HepG2 (cell line): ENCODE measurements around the gene CIITA. TPM values are rescaled to one million over a fixed set of nuclear protein-coding genes. Genes with fewer than 3 reads are reported as not detected.
A peak's percentile ranks its signal among the peaks of the same experiment; 100 is the strongest.

Source experiments
- CEBPZ ChIP-seq: IDR thresholded peaks from 2 replicates; pipeline ENCODE4 v1.6.1; 2012; ENCODE audit warnings: low read length, improper control_type of control experiment
- MAF1 ChIP-seq: sonication (generic); formaldehyde crosslinking; IDR thresholded peaks from 2 replicates; pipeline ENCODE4 v1.5.0; 2020; ENCODE audit warnings: missing genetic modification reagents, borderline replicate concordance
- MAFF ChIP-seq: IDR thresholded peaks from 2 replicates; pipeline ENCODE4 v1.6.1; 2011; ENCODE audit warnings: low read depth, low read length, improper control_type of control experiment
- MIXL1 ChIP-seq: IDR thresholded peaks from 2 replicates; pipeline ENCODE4 v1.6.1; 2016
- MLXIP ChIP-seq: sonication (generic); formaldehyde crosslinking; IDR thresholded peaks from 2 replicates; pipeline ENCODE4 v1.9.0; 2021; ENCODE audit warnings: missing genetic modification reagents, borderline replicate concordance
- NR0B2 ChIP-seq: sonication (generic); formaldehyde crosslinking; IDR thresholded peaks from 2 replicates; pipeline ENCODE4 v1.4.0; 2020; ENCODE audit warnings: mild to moderate bottlenecking, missing genetic modification reagents
- RBFOX2 ChIP-seq: fragments of 200-400 bp; formaldehyde crosslinking; IDR thresholded peaks from 2 replicates; pipeline ENCODE4 v1.6.1; 2017; ENCODE audit warnings: low read depth, mild to moderate bottlenecking, low read length
- SYNCRIP ChIP-seq: fragments of 200-400 bp; formaldehyde crosslinking; IDR thresholded peaks from 2 replicates; pipeline ENCODE4 v1.6.1; 2018; ENCODE audit warnings: mild to moderate bottlenecking, low read depth, low read length; ENCODE audit not compliant: insufficient read depth
- ZNF318 ChIP-seq: sonication (generic); formaldehyde crosslinking; IDR thresholded peaks from 2 replicates; pipeline ENCODE4 v1.4.0; 2020; ENCODE audit warnings: mild to moderate bottlenecking, missing genetic modification reagents
- ZNF367 ChIP-seq: sonication (generic); formaldehyde crosslinking; IDR thresholded peaks from 2 replicates; pipeline ENCODE4 v1.4.0; 2020; ENCODE audit warnings: missing genetic modification reagents, borderline replicate concordance
- ZNF431 ChIP-seq: sonication (generic); formaldehyde crosslinking; IDR thresholded peaks from 2 replicates; pipeline ENCODE4 v1.9.0; 2022; ENCODE audit warnings: missing genetic modification reagents, low read depth, mild to moderate bottlenecking, borderline replicate concordance
- ZNF576 ChIP-seq: sonication (generic); formaldehyde crosslinking; IDR thresholded peaks from 2 replicates; pipeline ENCODE4 v1.4.0; 2020; ENCODE audit warnings: mild to moderate bottlenecking, missing genetic modification reagents
- polyA plus RNA-seq, 8 experiments: library from polyadenylated mRNA; depleted of rRNA in 3 of 8; stranded (reverse) in 7 of 8; unstranded in 1 of 8; fragments of >200 nt; fragmentation: Illumina TruSeq in 4 of 8; extraction: Trizol in 4 of 8; gene quantifications; 2 replicates each; pipeline versions ENCODE4 v1.2.1 to v1.2.3, GENCODE V29; 2011 to 2016; ENCODE audit warnings: low read depth in 4 of 8, missing spikeins in 1 of 8, mixed read lengths in 1 of 8; ENCODE audit not compliant: insufficient read depth in 1 of 8
- total RNA-seq, 5 experiments: library from RNA; depleted of rRNA; stranded (reverse); fragments of >200 nt; fragmentation: Illumina TruSeq; extraction: Trizol; gene quantifications; 2 replicates each; pipeline ENCODE4 v1.2.3, GENCODE V29; 2016; ENCODE audit warnings: low read depth in 1 of 5

CIITA gene
- total and polyA plus RNA-seq, 2 of the 13 experiments (the other 11 are each of a cell fraction or from before 2014, with no cell fraction given): 0.08 to 0.09 TPM

- peak; percentile 85 for TF ChIP-seq MLXIP
- TF ChIP-seq ZNF431 (CRISPR knock-in tag): peak; percentile 94
- TF ChIP-seq MIXL1 (CRISPR knock-in tag): peak; percentile 80; the same call in 1 of the 2 replicates
- TF ChIP-seq ZNF318: peak; percentile 34; the same call in 1 of the 2 replicates
- no peak for TF ChIP-seq RBFOX2
- TF ChIP-seq ZNF576 (CRISPR knock-in tag): no peak
- peak; percentile 89 for TF ChIP-seq NR0B2
- TF ChIP-seq ZNF367 (CRISPR knock-in tag): peak; percentile 89; the same call in 1 of the 2 replicates
- TF ChIP-seq SYNCRIP: no peak
- TF ChIP-seq CEBPZ: no peak
- no peak for TF ChIP-seq MAFF
- no peak; the same call in 1 of the 2 replicates for TF ChIP-seq MAF1 (CRISPR knock-in tag)
These were observed 18.3 kb downstream of the CIITA start (continued) for GRCh38 chr16:10895053-10895946.
